Measurements from ENCODE around the gene PDE4DIP. TPM values are rescaled to one million over a fixed set of nuclear protein-coding genes. Genes with fewer than 3 reads are reported as not detected.
"Not testable (repeated sequence)": the region's sequence is repeated elsewhere in the genome, so short reads cannot be mapped to it uniquely, and the experiment has no call there.

Gene PDE4DIP
- total and polyA plus RNA-seq, 2 donors, result 13.6 to 15.7 TPM

DNA sequence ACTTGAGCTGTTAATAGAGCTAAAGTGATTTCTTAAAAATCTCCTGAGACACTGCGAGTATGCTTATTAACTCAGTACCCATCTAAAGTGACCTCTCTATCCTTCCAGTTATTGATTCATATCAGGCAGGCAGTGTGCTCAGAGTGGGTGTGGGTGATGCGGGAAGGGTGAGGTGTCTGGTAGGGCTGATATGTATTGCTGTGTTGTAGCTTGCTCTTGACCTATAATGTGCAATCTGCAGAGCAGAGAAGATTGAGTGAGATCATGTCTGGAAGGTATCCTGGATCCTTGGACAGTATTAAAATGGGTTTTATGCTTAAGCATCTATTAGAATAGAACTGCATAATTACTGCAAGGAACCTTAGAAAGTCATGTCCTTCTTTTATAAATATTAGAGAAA lies 15.8 kb downstream of the PDE4DIP start:
- H3K4me1 ChIP-seq (ENCODE audit: control insufficient read depth in 2 of 2, insufficient read depth in 2 of 2, low read length in 2 of 2); DNase-seq (ENCODE audit: low read depth in 6 of 9, low spot score in 9 of 9); H3K27ac ChIP-seq (ENCODE audit: low read depth in 1 of 2, low read length in 1 of 2); H3K27me3 ChIP-seq (ENCODE audit: control insufficient read depth in 2 of 2, insufficient read depth in 1 of 2, low read length in 1 of 2); H3K9me3 ChIP-seq (ENCODE audit: control insufficient read depth in 2 of 2, insufficient read depth in 1 of 2, low read length in 1 of 2); H3K36me3 ChIP-seq (ENCODE audit: control insufficient read depth in 2 of 2, insufficient read depth in 2 of 2, low read length in 1 of 2); H3K4me3 ChIP-seq (ENCODE audit: low read length in 2 of 2): not testable (repeated sequence)
- no CpG with 5 or more reads among the region's 2 CpGs for WGBS

DNA sequence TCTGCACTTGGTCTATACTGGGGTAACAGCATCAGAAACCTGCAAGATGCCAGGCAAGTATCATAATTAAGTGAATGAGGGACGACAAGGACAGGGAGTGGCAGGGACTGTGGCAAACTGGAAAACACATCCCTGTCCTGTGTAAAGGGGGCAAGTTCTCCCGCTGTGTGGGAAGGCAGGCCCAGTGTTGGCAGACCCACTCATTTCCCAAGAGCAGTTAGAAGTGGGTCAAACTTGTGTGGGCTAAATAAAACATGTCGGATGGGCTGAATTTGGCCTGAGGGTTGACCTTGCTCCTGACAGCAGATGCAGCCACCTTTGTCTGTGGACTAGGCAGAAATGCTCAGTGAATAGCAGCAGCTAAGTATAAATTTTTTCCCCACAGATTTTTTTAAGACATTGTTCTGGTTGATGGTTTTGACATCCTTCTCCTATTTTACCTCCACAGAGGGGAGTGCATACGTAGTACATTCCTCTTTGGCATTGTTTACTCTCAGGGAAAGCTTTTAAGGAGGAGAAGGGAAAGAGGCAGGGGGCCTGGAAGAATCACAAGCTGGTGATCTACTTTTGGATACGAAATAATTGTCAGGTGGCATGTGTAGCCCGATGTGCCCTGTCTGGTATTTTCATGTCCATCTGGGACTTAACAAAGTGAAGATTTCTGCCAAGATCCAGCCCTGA lies 16.5 kb downstream of the PDE4DIP start:
- not testable (repeated sequence) for DNase-seq (ENCODE audit: low read depth in 6 of 9, low spot score in 9 of 9)

DNA sequence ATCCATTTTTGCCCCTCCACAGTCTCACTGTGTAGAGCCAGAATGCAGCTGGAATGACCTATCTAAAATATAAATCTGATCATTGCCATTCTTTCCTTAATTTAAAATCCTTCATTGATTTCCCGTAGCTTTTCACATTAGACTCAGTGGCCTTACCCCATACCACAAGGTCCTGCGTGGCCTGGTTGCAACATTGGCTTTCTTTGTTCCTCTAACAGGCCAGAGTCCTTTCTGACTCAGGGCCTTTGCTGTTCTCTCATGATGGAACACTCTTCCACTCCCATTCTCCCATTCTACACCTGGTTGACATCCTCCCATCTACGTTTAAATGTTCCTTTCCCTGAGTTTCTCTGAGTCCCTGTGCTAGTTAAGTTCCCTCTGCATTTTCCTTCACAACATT lies 18.4 kb downstream of the PDE4DIP start:
- H3K27me3 ChIP-seq (ENCODE audit: control insufficient read depth in 2 of 2, insufficient read depth in 1 of 2, low read length in 1 of 2); H3K27ac ChIP-seq (ENCODE audit: low read depth in 1 of 2, low read length in 1 of 2); H3K4me3 ChIP-seq (ENCODE audit: low read length in 2 of 2); H3K9me3 ChIP-seq (ENCODE audit: control insufficient read depth in 2 of 2, insufficient read depth in 1 of 2, low read length in 1 of 2); DNase-seq (ENCODE audit: low read depth in 6 of 9, low spot score in 9 of 9); H3K36me3 ChIP-seq (ENCODE audit: control insufficient read depth in 2 of 2, insufficient read depth in 2 of 2, low read length in 1 of 2); H3K4me1 ChIP-seq (ENCODE audit: control insufficient read depth in 2 of 2, insufficient read depth in 2 of 2, low read length in 2 of 2): not testable (repeated sequence)
- WGBS, result no CpG with 5 or more reads among the region's 3 CpGs

More for the DNA sequence above, 16.5 kb downstream of the PDE4DIP start:
- H3K4me3 ChIP-seq (ENCODE audit: low read length in 2 of 2); H3K9me3 ChIP-seq (ENCODE audit: control insufficient read depth in 2 of 2, insufficient read depth in 1 of 2, low read length in 1 of 2); H3K4me1 ChIP-seq (ENCODE audit: control insufficient read depth in 2 of 2, insufficient read depth in 2 of 2, low read length in 2 of 2); H3K36me3 ChIP-seq (ENCODE audit: control insufficient read depth in 2 of 2, insufficient read depth in 2 of 2, low read length in 1 of 2); H3K27me3 ChIP-seq (ENCODE audit: control insufficient read depth in 2 of 2, insufficient read depth in 1 of 2, low read length in 1 of 2); H3K27ac ChIP-seq (ENCODE audit: low read depth in 1 of 2, low read length in 1 of 2): not testable (repeated sequence)
- no CpG with 5 or more reads among the region's 6 CpGs for WGBS

DNA sequence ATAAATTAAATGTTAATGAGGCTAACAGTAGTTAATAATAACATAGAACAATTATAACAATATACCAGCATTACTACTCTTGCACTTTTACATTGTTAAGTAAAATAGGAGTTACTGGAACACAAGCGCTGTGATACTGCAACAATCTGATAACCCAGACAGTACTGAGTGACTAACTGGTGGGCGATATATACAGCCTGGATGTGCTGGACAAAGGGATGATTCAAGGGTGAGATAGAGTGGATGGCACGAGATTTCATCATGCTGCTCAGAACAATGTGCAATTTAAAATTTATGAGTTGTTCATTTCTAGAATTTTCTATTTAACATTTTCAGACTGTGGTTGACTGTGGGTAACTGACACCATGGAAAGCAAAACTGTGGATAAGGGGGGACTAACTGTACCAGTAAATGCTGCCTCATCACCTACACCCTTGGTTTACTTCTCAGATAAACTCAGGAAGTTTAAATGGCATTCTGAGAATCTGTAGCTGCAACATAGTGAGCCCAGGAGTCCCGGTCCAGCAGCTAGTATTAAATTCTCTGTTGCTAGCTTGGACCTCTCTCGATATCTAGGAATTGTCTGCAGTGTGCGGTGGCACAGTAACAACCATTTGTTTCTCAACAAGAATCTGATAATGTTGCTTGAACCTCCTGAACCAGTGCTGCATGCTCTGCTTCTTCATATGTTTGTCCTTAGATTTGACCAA lies 24.9 kb downstream of the PDE4DIP start:
- not testable (repeated sequence) for H3K36me3 ChIP-seq (ENCODE audit: control insufficient read depth in 2 of 2, insufficient read depth in 2 of 2, low read length in 1 of 2); H3K9me3 ChIP-seq (ENCODE audit: control insufficient read depth in 2 of 2, insufficient read depth in 1 of 2, low read length in 1 of 2); DNase-seq (ENCODE audit: low read depth in 6 of 9, low spot score in 9 of 9); H3K4me3 ChIP-seq (ENCODE audit: low read length in 2 of 2); H3K4me1 ChIP-seq (ENCODE audit: control insufficient read depth in 2 of 2, insufficient read depth in 2 of 2, low read length in 2 of 2); H3K27me3 ChIP-seq (ENCODE audit: control insufficient read depth in 2 of 2, insufficient read depth in 1 of 2, low read length in 1 of 2); H3K27ac ChIP-seq (ENCODE audit: low read depth in 1 of 2, low read length in 1 of 2)
- no CpG with 5 or more reads among the region's 6 CpGs for WGBS

DNA sequence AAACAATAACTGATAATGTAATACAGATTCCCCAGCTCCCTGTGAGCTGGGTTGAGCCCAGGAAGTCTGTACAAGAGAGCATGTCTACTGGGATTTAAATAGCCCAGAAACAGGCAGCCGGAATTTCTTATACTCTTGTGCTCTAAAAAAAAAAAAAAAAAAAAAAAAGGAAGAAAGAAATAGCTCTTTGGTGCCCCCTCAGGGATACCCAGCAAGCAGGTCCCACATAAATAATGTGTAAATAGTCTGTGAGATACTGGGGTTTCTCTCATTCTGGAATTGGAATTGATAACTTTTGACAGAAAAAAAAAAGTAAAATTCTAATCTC lies 25.4 kb downstream of the PDE4DIP start:
- not testable (repeated sequence) for H3K9me3 ChIP-seq (ENCODE audit: control insufficient read depth in 2 of 2, insufficient read depth in 1 of 2, low read length in 1 of 2); H3K27ac ChIP-seq (ENCODE audit: low read depth in 1 of 2, low read length in 1 of 2); H3K27me3 ChIP-seq (ENCODE audit: control insufficient read depth in 2 of 2, insufficient read depth in 1 of 2, low read length in 1 of 2); H3K4me1 ChIP-seq (ENCODE audit: control insufficient read depth in 2 of 2, insufficient read depth in 2 of 2, low read length in 2 of 2); H3K36me3 ChIP-seq (ENCODE audit: control insufficient read depth in 2 of 2, insufficient read depth in 2 of 2, low read length in 1 of 2); H3K4me3 ChIP-seq (ENCODE audit: low read length in 2 of 2); DNase-seq (ENCODE audit: low read depth in 6 of 9, low spot score in 9 of 9)
- no CpG with 5 or more reads among the region's 1 CpG for WGBS

DNA sequence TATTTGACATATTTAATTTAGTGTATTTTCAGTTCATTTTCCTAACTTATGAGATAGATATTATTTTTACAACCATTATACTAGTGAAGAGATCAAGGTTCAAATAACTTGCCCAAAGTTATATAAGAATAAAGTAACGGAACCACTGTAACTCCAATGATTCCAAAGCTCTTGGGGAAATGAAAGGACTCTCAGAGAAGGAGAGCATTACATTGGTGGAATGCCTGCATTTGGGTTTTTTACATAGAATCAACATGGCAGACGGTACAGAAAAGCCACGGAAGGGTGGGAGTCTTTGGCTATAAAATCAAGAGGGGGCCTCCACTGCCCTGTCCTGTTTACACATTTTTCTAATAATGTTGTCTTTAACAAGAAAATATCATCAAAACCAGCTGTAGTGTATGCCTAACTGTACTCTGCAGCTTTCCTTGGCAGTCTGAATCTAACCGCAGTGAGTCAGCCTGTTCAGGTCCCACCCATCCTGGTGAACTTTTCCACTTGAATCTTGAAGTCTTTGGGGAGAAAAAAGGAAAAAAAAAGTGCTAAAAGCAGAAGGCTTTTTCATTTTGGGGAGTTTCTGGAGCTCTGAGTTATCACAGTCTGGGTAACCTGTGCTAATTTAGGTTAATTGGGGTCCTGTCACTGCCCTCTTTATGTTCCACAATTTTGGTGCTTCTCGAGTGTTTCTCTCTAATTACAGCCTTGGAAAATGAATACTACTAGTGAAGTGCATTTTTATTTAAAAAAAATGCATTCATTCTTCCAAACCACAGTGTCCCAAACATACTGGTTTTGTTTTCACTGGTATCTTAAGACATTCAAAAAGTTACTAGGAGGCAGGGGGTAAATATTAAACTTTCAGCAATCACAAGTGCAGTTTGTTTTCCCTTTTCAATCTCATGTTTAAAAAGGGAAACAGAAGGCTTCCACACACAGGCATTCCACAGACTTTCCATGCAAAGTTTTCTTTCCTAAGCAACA lies 30.5 kb downstream of the PDE4DIP start:
- not testable (repeated sequence) for H3K4me1 ChIP-seq (ENCODE audit: control insufficient read depth in 2 of 2, insufficient read depth in 2 of 2, low read length in 2 of 2); H3K36me3 ChIP-seq (ENCODE audit: control insufficient read depth in 2 of 2, insufficient read depth in 2 of 2, low read length in 1 of 2); DNase-seq (ENCODE audit: low read depth in 6 of 9, low spot score in 9 of 9); H3K27me3 ChIP-seq (ENCODE audit: control insufficient read depth in 2 of 2, insufficient read depth in 1 of 2, low read length in 1 of 2); H3K9me3 ChIP-seq (ENCODE audit: control insufficient read depth in 2 of 2, insufficient read depth in 1 of 2, low read length in 1 of 2); H3K4me3 ChIP-seq (ENCODE audit: low read length in 2 of 2); H3K27ac ChIP-seq (ENCODE audit: low read depth in 1 of 2, low read length in 1 of 2)
- no CpG with 5 or more reads among the region's 5 CpGs for WGBS

DNA sequence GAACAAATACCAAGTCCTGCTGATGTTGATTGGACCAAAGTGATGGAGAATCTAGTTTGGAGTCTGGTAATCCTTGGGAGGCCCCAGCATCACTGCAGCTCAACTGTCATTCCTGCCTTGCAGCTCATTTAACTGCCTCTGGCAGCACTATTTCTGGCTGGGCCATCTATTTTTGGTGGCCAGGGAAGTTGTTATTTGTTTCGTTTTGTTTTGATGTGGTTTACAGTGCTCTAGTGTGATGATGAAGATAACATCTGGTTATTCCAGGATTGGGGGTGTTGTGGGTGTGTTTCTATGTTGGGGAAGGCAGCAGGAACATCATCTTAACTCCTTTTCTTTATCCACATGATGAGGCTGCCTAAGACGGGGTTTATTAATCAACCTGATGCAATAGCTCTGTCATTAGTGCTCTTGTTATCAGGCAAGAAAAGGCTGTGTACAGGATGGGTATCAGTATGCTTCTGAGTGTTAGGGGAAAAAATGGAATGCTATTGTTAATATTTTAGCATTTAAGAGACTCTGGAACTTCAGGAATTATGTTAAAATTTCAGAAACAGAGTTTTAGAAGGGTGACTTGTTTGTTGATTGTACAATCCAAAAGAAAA lies 35.7 kb downstream of the PDE4DIP start:
- not testable (repeated sequence) for DNase-seq (ENCODE audit: low read depth in 6 of 9, low spot score in 9 of 9); H3K36me3 ChIP-seq (ENCODE audit: control insufficient read depth in 2 of 2, insufficient read depth in 2 of 2, low read length in 1 of 2); H3K27ac ChIP-seq (ENCODE audit: low read depth in 1 of 2, low read length in 1 of 2); H3K9me3 ChIP-seq (ENCODE audit: control insufficient read depth in 2 of 2, insufficient read depth in 1 of 2, low read length in 1 of 2); H3K4me1 ChIP-seq (ENCODE audit: control insufficient read depth in 2 of 2, insufficient read depth in 2 of 2, low read length in 2 of 2); H3K4me3 ChIP-seq (ENCODE audit: low read length in 2 of 2); H3K27me3 ChIP-seq (ENCODE audit: control insufficient read depth in 2 of 2, insufficient read depth in 1 of 2, low read length in 1 of 2)
- no CpG with 5 or more reads among the region's 2 CpGs for WGBS

DNA sequence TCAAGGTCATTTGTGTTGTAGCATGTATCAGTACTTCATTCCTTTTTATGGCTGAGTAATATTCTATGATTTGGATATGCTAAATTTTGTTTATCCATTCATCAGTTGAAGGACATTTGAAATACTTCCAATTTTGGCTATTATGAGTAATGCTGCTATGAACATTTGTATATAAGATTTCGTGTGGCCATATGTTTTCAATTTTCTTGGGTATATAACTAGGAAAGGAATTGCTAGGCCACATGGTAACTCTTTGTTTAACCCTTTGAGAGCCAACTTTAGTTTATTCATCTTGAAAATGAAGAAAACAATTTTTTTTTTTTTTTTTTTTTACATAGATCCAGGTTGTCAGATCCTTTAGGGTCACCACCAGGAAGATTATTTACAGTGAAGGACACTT lies 37.0 kb downstream of the PDE4DIP start:
- H3K27ac ChIP-seq (ENCODE audit: low read depth in 1 of 2, low read length in 1 of 2); DNase-seq (ENCODE audit: low read depth in 6 of 9, low spot score in 9 of 9): not testable (repeated sequence)

DNA sequence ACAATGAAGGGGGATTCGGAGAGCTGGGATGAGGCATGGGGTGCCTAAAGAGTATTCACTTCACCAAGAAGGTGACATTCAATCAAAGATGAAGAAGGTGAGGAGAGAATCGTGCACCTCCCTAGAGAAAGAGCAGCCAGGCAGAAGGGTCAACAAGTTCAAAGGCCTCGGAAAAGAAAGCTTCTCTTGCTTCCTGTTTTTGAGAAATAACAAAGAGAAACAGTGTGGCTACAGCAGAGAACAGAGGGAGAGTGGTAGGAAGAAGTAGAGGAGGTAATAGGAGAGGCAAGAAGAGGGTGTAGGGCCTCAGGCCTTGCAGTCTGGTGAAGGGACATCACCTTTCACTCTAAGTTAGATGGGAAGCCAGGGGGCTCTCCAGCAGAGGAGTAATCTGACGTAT lies 41.0 kb downstream of the PDE4DIP start:
- DNase-seq (ENCODE audit: low read depth in 6 of 9, low spot score in 9 of 9); H3K36me3 ChIP-seq (ENCODE audit: control insufficient read depth in 2 of 2, insufficient read depth in 2 of 2, low read length in 1 of 2); H3K27me3 ChIP-seq (ENCODE audit: control insufficient read depth in 2 of 2, insufficient read depth in 1 of 2, low read length in 1 of 2); H3K4me3 ChIP-seq (ENCODE audit: low read length in 2 of 2); H3K4me1 ChIP-seq (ENCODE audit: control insufficient read depth in 2 of 2, insufficient read depth in 2 of 2, low read length in 2 of 2); H3K27ac ChIP-seq (ENCODE audit: low read depth in 1 of 2, low read length in 1 of 2); H3K9me3 ChIP-seq (ENCODE audit: control insufficient read depth in 2 of 2, insufficient read depth in 1 of 2, low read length in 1 of 2): not testable (repeated sequence)
- 59% methylated on average over 2 of the region's 4 CpGs for WGBS

More for the DNA sequence above, 37.0 kb downstream of the PDE4DIP start:
- not testable (repeated sequence) for H3K9me3 ChIP-seq (ENCODE audit: control insufficient read depth in 2 of 2, insufficient read depth in 1 of 2, low read length in 1 of 2); H3K36me3 ChIP-seq (ENCODE audit: control insufficient read depth in 2 of 2, insufficient read depth in 2 of 2, low read length in 1 of 2); H3K4me1 ChIP-seq (ENCODE audit: control insufficient read depth in 2 of 2, insufficient read depth in 2 of 2, low read length in 2 of 2); H3K4me3 ChIP-seq (ENCODE audit: low read length in 2 of 2); H3K27me3 ChIP-seq (ENCODE audit: control insufficient read depth in 2 of 2, insufficient read depth in 1 of 2, low read length in 1 of 2)
- no CpG with 5 or more reads among the region's 1 CpG for WGBS
